Astrocyte (in vitro differentiated cells and primary cell): ENCODE measurements around the gene CALD1.

Source experiments
- EZH2 ChIP-seq: IDR thresholded peaks from 2 replicates; pipeline ENCODE4 v1.6.1; 2012; ENCODE audit warnings: mild to moderate bottlenecking, low read length, inconsistent platforms; ENCODE audit not compliant: insufficient read depth
- TF ChIP-seq, protein P1 (sequence below): IDR thresholded peaks from 2 replicates; pipeline ENCODE4 v1.5.1; 2011; ENCODE audit warnings: low read depth, mild to moderate bottlenecking, inconsistent platforms, low read length, moderate library complexity; ENCODE audit not compliant: insufficient read depth

DNA sequence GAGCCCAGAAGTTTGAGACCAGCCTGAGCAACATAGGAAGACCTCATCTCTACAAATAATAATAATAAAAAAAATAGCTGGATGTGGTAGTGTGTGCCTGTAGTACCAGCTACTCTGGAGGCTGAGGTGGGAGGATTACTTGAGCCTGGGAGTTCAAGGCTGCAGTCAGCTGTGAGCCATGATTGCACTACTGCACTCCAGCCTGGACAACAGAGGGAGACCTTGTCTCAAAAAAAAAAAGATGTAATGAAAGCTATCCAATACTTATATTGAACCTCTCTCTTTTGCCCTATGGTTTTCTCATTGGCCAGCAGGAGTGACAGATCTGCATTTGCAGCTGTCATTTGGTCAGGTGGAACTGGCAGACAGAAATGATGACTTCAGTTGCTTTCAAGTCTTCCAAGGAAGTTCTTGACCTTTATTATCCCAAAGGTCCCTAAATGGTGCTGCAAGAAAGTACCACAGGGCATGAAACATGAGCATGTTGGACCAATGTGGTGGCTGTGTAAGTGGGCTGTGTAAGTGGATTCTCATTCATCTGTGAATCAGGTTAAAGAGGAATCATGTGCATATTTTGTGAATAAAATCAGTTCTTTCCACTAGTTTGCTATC lies 99.4 kb downstream of the CALD1 start:
- TF ChIP-seq, protein P1, sequence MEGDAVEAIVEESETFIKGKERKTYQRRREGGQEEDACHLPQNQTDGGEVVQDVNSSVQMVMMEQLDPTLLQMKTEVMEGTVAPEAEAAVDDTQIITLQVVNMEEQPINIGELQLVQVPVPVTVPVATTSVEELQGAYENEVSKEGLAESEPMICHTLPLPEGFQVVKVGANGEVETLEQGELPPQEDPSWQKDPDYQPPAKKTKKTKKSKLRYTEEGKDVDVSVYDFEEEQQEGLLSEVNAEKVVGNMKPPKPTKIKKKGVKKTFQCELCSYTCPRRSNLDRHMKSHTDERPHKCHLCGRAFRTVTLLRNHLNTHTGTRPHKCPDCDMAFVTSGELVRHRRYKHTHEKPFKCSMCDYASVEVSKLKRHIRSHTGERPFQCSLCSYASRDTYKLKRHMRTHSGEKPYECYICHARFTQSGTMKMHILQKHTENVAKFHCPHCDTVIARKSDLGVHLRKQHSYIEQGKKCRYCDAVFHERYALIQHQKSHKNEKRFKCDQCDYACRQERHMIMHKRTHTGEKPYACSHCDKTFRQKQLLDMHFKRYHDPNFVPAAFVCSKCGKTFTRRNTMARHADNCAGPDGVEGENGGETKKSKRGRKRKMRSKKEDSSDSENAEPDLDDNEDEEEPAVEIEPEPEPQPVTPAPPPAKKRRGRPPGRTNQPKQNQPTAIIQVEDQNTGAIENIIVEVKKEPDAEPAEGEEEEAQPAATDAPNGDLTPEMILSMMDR: no peak
- no peak for TF ChIP-seq EZH2
